GM23248 (cell line): ENCODE results near the gene NALCN. TPM values are rescaled to one million over a fixed set of nuclear protein-coding genes. Genes with fewer than 3 reads are reported as not detected.

ENCODE experiments used
- DNase-seq: peaks from one replicate; pipeline ENCODE4 v3.0.0-alpha.2; 2015
- H2AFZ ChIP-seq: fragments of 200-600 bp; sonication (generic); 2 replicates; pipeline ENCODE4 v1.6.1; 2016; ENCODE audit warnings: antibody characterized with exemption
- H3F3A ChIP-seq: fragments of 200-600 bp; sonication (generic); 2 replicates; pipeline ENCODE4 v1.6.1; 2016; ENCODE audit warnings: mild to moderate bottlenecking, antibody characterized with exemption, mixed run types; ENCODE audit not compliant: insufficient read depth
- H3K27ac ChIP-seq: fragments of 200-600 bp; sonication (generic); 2 replicates; pipeline ENCODE4 v1.5.1; 2016; ENCODE audit warnings: mild to moderate bottlenecking
- H3K27me3 ChIP-seq: fragments of 200-600 bp; sonication (generic); replicated peaks from 2 replicates; pipeline ENCODE4 v1.6.1; 2016; ENCODE audit warnings: mild to moderate bottlenecking; ENCODE audit not compliant: insufficient read depth
- H3K36me3 ChIP-seq: fragments of 200-600 bp; sonication (generic); 2 replicates; pipeline ENCODE4 v1.6.1; 2016; ENCODE audit warnings: low read depth, mild to moderate bottlenecking
- H3K4me1 ChIP-seq: fragments of 200-600 bp; sonication (generic); 2 replicates; pipeline ENCODE4 v1.6.1; 2016; ENCODE audit warnings: mild to moderate bottlenecking; ENCODE audit not compliant: insufficient read depth
- H3K4me2 ChIP-seq: fragments of 200-600 bp; sonication (generic); one replicate; pipeline ENCODE4 v1.6.1; 2016; ENCODE audit warnings: mild to moderate bottlenecking; ENCODE audit not compliant: unreplicated experiment
- H3K4me3 ChIP-seq: fragments of 200-600 bp; sonication (generic); 2 replicates; pipeline ENCODE4 v1.5.1; 2016; ENCODE audit warnings: mild to moderate bottlenecking
- H3K79me2 ChIP-seq: fragments of 200-600 bp; sonication (generic); 2 replicates; pipeline ENCODE4 v1.6.1; 2016; ENCODE audit warnings: mild to moderate bottlenecking; ENCODE audit not compliant: insufficient read depth
- H3K9ac ChIP-seq: fragments of 200-600 bp; sonication (generic); 2 replicates; pipeline ENCODE4 v1.6.1; 2016; ENCODE audit warnings: mild to moderate bottlenecking
- H3K9me2 ChIP-seq: fragments of 200-600 bp; sonication (generic); 2 replicates; pipeline ENCODE4 v1.6.1; 2016; ENCODE audit warnings: mixed run types, mild to moderate bottlenecking, moderate library complexity; ENCODE audit not compliant: insufficient read depth
- H3K9me3 ChIP-seq: fragments of 200-600 bp; sonication (generic); one replicate; pipeline ENCODE4 v1.6.1; 2017; ENCODE audit warnings: low read depth
- H4K20me1 ChIP-seq: fragments of 200-600 bp; sonication (generic); 2 replicates; pipeline ENCODE4 v1.6.0; 2016; ENCODE audit not compliant: insufficient read depth
- EZH2 ChIP-seq: fragments of 200-600 bp; sonication (generic); IDR thresholded peaks from 2 replicates; pipeline ENCODE4 v1.6.1; 2018; ENCODE audit warnings: antibody characterized with exemption, mild to moderate bottlenecking; ENCODE audit not compliant: insufficient read depth, poor library complexity, severe bottlenecking
- EZH2phosphoT487 ChIP-seq: fragments of 200-600 bp; sonication (generic); IDR thresholded peaks from 2 replicates; pipeline ENCODE4 v1.6.1; 2018; ENCODE audit warnings: antibody characterized with exemption, moderate library complexity, mild to moderate bottlenecking, low read depth; ENCODE audit not compliant: insufficient read depth
- WGBS, 2 experiments: methylation state at CpG; one replicate each; pipeline ENCODE4 v1.1.6; 2015 to 2017; ENCODE audit warnings: low lambda C conversion rate in 2 of 2, low coverage in 1 of 2; ENCODE audit errors: missing lambda C conversion rate in 2 of 2; 5-methylcytosine and 5-hydroxymethylcytosine counted together
- in situ Hi-C: fragments of 300-500 bp; cut with MboI; formaldehyde crosslinking; loops from 2 replicates; pipeline ENCODE4 v1.15.0; 2020
- polyA plus RNA-seq: library from polyadenylated mRNA; unstranded; fragments of >200 nt; fragmentation: Nextera tagmentation; extraction: Ambion mirVana; gene quantifications from 2 replicates; pipeline ENCODE4 v1.2.1, GENCODE V29; 2016
- total RNA-seq: library from RNA; depleted of rRNA; stranded (reverse); fragments of >200 nt; shearing (Covaris generic); gene quantifications from 2 replicates; pipeline ENCODE4 v1.2.3, GENCODE V29; 2014

NALCN gene
- total and polyA plus RNA-seq, 2 experiments from 2014 or later, result 3.1 to 3.6 TPM

DNA sequence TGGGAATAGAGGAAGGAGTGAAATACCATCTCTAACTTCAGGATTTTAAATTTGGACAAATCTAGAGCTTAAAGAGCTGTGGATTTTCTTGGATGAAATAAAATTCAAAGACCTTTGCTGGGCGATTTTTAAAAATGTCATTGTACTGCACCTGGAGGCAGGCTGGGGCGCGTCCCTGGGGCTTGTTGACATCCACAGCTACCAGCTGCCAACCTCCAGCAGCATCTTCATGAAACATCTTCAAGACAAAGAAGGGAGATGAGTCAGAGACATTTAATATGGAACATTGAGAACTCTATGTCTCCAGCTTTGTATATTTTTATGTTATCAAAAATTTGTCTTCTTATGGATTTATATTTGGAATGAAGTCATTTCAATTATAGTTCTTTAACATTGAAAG is 132.5 kb downstream of the NALCN start:
- Histone ChIP-seq H4K20me1 (no peaks in the 10 kb centered on the region), H3K27me3 (no peaks in the 10 kb centered on the region), H3K36me3 (no peaks in the 10 kb centered on the region), H3K79me2 (no peaks in the 10 kb centered on the region), H3K4me2 (no peak overlapping the region), H3K9me3 (no peaks in the 10 kb centered on the region), H2AFZ (no peak overlapping the region), H3K9me2 (no peaks in the 10 kb centered on the region), H3K9ac (no peak overlapping the region), H3K27ac (no peak overlapping the region), H3K4me1 (no peaks in the 10 kb centered on the region), H3F3A (no peaks in the 10 kb centered on the region), H3K4me3 (no peak overlapping the region)
- in situ Hi-C loops, result no loop called here
- no peak for DNase-seq
- WGBS, 2 experiments, result 71 to 72% methylated on average over 3 of the region's 3 CpGs
- no peak for TF ChIP-seq EZH2
- no peak for TF ChIP-seq EZH2phosphoT487

DNA sequence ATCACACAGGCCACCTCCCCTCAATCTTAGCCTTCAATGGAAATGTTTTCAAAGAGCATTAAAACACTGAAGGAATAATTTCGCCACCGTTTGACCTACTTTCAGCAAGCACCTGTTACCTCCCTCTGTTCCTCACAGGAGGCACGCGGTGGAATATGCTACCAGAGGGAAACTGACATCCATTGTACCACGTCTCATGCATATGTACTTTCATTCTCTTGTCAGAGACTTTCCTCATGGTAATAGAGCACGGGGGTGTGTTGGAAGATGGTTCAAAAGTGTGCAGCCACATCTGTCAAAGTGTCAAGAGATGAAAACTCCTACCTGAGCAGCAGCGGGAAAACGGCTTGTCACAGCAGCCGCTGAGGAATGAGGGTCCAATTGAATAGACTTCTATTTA is 143.4 kb downstream of the NALCN start:
- no peak for DNase-seq
- no peaks in the 10 kb centered on the region for H3K9me3 ChIP-seq
- no peak overlapping the region for H3K27ac ChIP-seq
- H3K36me3 ChIP-seq, result no peaks in the 10 kb centered on the region
- peaks cover 4% of the 10 kb centered on the region for H3K4me1 ChIP-seq
- no peaks in the 10 kb centered on the region for H3K27me3 ChIP-seq
- 89 to 91% methylated on average over 9 of the region's 9 CpGs for WGBS, 2 experiments
- no peak for TF ChIP-seq EZH2
- TF ChIP-seq EZH2phosphoT487, result no peak
- peaks cover 8% of the 10 kb centered on the region for H3F3A ChIP-seq
- in situ Hi-C loops, result no loop called here
- no peaks in the 10 kb centered on the region for H3K79me2 ChIP-seq
- H4K20me1 ChIP-seq, result no peaks in the 10 kb centered on the region
- H3K9me2 ChIP-seq, result no peaks in the 10 kb centered on the region
- H3K9ac ChIP-seq, result no peak overlapping the region
- no peak overlapping the region for H2AFZ ChIP-seq
- no peak overlapping the region for H3K4me3 ChIP-seq
- H3K4me2 ChIP-seq, result no peak overlapping the region

DNA sequence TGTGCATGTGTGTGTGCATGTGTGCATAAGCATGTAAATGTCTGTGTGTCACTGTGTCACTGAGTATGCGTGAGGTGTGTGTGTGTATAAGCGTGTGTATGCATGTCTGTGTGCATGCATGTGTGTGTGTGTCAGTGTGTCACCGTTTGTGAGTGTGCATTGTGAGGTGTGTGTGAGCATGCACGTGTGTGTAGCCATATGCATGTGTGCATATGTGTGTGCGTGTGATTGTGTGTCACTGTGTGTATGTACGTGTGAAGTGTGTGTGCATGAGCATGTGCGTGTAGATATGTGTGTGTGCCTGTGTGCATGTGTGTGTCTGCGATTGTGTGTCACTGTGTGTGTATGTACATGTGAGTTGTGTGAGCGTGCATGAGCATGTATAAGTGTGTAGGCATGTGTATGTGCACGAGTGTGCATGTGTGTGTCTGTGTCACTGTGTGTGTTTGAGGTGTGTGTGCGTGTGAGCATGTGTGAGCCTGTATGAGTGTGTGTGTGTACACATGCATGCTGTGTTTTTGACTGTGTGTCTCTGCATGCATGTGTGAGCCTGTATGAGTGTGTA is 144.5 kb downstream of the NALCN start:
- H3K27ac ChIP-seq, result no peak overlapping the region
- H3K9ac ChIP-seq, result no peak overlapping the region
- no peak overlapping the region for H2AFZ ChIP-seq
- H3K4me2 ChIP-seq, result no peak overlapping the region
- no peak for TF ChIP-seq EZH2
- TF ChIP-seq EZH2phosphoT487, result no peak
- no peaks in the 10 kb centered on the region for H3K36me3 ChIP-seq
- H3K4me3 ChIP-seq, result no peak overlapping the region
- in situ Hi-C loops, result no loop called here
- peaks cover 6% of the 10 kb centered on the region for H3K4me1 ChIP-seq
- H4K20me1 ChIP-seq, result no peaks in the 10 kb centered on the region
- H3K79me2 ChIP-seq, result no peaks in the 10 kb centered on the region
- 83 to 91% methylated on average over 11 of the region's 11 CpGs for WGBS, 2 experiments
- no peaks in the 10 kb centered on the region for H3K27me3 ChIP-seq
- no peaks in the 10 kb centered on the region for H3K9me2 ChIP-seq
- no peak for DNase-seq
- H3F3A ChIP-seq, result peaks cover 13% of the 10 kb centered on the region
- H3K9me3 ChIP-seq, result no peaks in the 10 kb centered on the region

GRCh38 chr13:101267656-101268055 is 148.7 kb downstream of the NALCN start:
- no peak overlapping the region for H3K9ac ChIP-seq
- H3K27ac ChIP-seq, result peak overlapping the region; percentile 57
- H3K79me2 ChIP-seq, result no peaks in the 10 kb centered on the region
- H3K27me3 ChIP-seq, result no peaks in the 10 kb centered on the region
- no peaks in the 10 kb centered on the region for H4K20me1 ChIP-seq
- TF ChIP-seq EZH2phosphoT487 (no peak), EZH2 (no peak)
- H3K36me3 ChIP-seq, result no peaks in the 10 kb centered on the region
- no peaks in the 10 kb centered on the region for H3K9me2 ChIP-seq
- no peak overlapping the region for H3K4me3 ChIP-seq
- no peaks in the 10 kb centered on the region for H3K9me3 ChIP-seq
- peak; percentile 81 for DNase-seq
- in situ Hi-C loops, result no loop called here
- peak overlapping the region; percentile 22; the same call in 1 of the 2 replicates for H2AFZ ChIP-seq
- 43 to 44% methylated on average over 5 of the region's 5 CpGs for WGBS, 2 experiments
- peaks cover 18% of the 10 kb centered on the region for H3K4me1 ChIP-seq
- peaks cover 19% of the 10 kb centered on the region for H3F3A ChIP-seq
- peak overlapping the region; percentile 29 for H3K4me2 ChIP-seq

GRCh38 chr13:101265934-101266333 is 150.4 kb downstream of the NALCN start:
- 0 out of 2 replicates have a peak overlapping the region, but pooled peaks have one; percentile 35 for H2AFZ ChIP-seq
- TF ChIP-seq EZH2 (no peak), EZH2phosphoT487 (no peak)
- no peaks in the 10 kb centered on the region for H3K36me3 ChIP-seq
- no peaks in the 10 kb centered on the region for H3K27me3 ChIP-seq
- H3K4me2 ChIP-seq, result no peak overlapping the region
- H3K27ac ChIP-seq, result no peak overlapping the region
- no peak overlapping the region for H3K9ac ChIP-seq
- H3K4me1 ChIP-seq, result peaks cover 18% of the 10 kb centered on the region
- H3K9me2 ChIP-seq, result no peaks in the 10 kb centered on the region
- peaks cover 19% of the 10 kb centered on the region for H3F3A ChIP-seq
- peak; percentile 33 for DNase-seq
- H3K9me3 ChIP-seq, result no peaks in the 10 kb centered on the region
- WGBS, 2 experiments, result 57 to 63% methylated on average over 3 of the region's 3 CpGs
- H3K79me2 ChIP-seq, result no peaks in the 10 kb centered on the region
- in situ Hi-C loops, result no loop called here
- no peaks in the 10 kb centered on the region for H4K20me1 ChIP-seq
- no peak overlapping the region for H3K4me3 ChIP-seq
